HepG2 (cell line): ENCODE results near the gene SLC25A5. TPM values are rescaled to one million over a fixed set of nuclear protein-coding genes. Genes with fewer than 3 reads are reported as not detected.

Experiments
- AHDC1 ChIP-seq: sonication (generic); formaldehyde crosslinking; IDR thresholded peaks from 2 replicates; pipeline ENCODE4 v1.5.1; 2020; ENCODE audit warnings: mild to moderate bottlenecking, missing genetic modification reagents, borderline replicate concordance
- FOSL1 ChIP-seq: sonication (generic); formaldehyde crosslinking; IDR thresholded peaks from 2 replicates; pipeline ENCODE4 v1.9.0; 2021; ENCODE audit warnings: missing genetic modification reagents, borderline replicate concordance
- KLF15 ChIP-seq: sonication (generic); formaldehyde crosslinking; IDR thresholded peaks from 2 replicates; pipeline ENCODE4 v1.8.1; 2023; ENCODE audit warnings: borderline replicate concordance, mild to moderate bottlenecking, inconsistent platforms, missing genetic modification reagents, mixed read lengths
- MXI1 ChIP-seq: IDR thresholded peaks from 3 replicates; pipeline ENCODE4 v1.6.1; 2012; ENCODE audit warnings: low read depth, low read length, inconsistent platforms, borderline replicate concordance
- TFE3 ChIP-seq: IDR thresholded peaks from 2 replicates; pipeline ENCODE4 v1.6.1; 2016
- XBP1 ChIP-seq: sonication (generic); formaldehyde crosslinking; IDR thresholded peaks from 2 replicates; pipeline ENCODE4 v1.5.0; 2020; ENCODE audit warnings: missing genetic modification reagents
- ZFP91 ChIP-seq: sonication (generic); formaldehyde crosslinking; IDR thresholded peaks from 2 replicates; pipeline ENCODE4 v1.9.0; 2022; ENCODE audit warnings: missing genetic modification reagents, mild to moderate bottlenecking, borderline replicate concordance
- ZMYM3 ChIP-seq: sonication (generic); formaldehyde crosslinking; IDR thresholded peaks from 2 replicates; pipeline ENCODE4 v1.5.1; 2020; ENCODE audit warnings: mild to moderate bottlenecking, missing genetic modification reagents
- ZNF235 ChIP-seq: sonication (generic); formaldehyde crosslinking; IDR thresholded peaks from 2 replicates; pipeline ENCODE4 v1.8.1; 2023; ENCODE audit warnings: mild to moderate bottlenecking, missing genetic modification reagents, borderline replicate concordance
- ZNF891 ChIP-seq: sonication (generic); formaldehyde crosslinking; IDR thresholded peaks from 2 replicates; pipeline ENCODE4 v1.5.0; 2020; ENCODE audit warnings: mild to moderate bottlenecking, missing genetic modification reagents
- polyA plus RNA-seq, 8 experiments: library from polyadenylated mRNA; depleted of rRNA in 3 of 8; stranded (reverse) in 7 of 8; unstranded in 1 of 8; fragments of >200 nt; fragmentation: Illumina TruSeq in 4 of 8; extraction: Trizol in 4 of 8; gene quantifications; 2 replicates each; pipeline versions ENCODE4 v1.2.1 to v1.2.3, GENCODE V29; 2011 to 2016; ENCODE audit warnings: low read depth in 4 of 8, missing spikeins in 1 of 8, mixed read lengths in 1 of 8; ENCODE audit not compliant: insufficient read depth in 1 of 8
- total RNA-seq, 5 experiments: library from RNA; depleted of rRNA; stranded (reverse); fragments of >200 nt; fragmentation: Illumina TruSeq; extraction: Trizol; gene quantifications; 2 replicates each; pipeline ENCODE4 v1.2.3, GENCODE V29; 2016; ENCODE audit warnings: low read depth in 1 of 5
- TF ChIP-seq, protein P1 (sequence below): sonication (generic); formaldehyde crosslinking; IDR thresholded peaks from 2 replicates; pipeline ENCODE4 v1.4.0; 2020; ENCODE audit warnings: missing genetic modification reagents
- TF ChIP-seq, protein P2 (sequence below): sonication (generic); formaldehyde crosslinking; IDR thresholded peaks from 2 replicates; pipeline ENCODE4 v1.4.0; 2020; ENCODE audit warnings: mild to moderate bottlenecking, missing genetic modification reagents

SLC25A5 gene
- total and polyA plus RNA-seq, 2 of the 13 experiments (the other 11 are each of a cell fraction or from before 2014, with no cell fraction given) = 300 to 402 TPM

GRCh38 chrX:119495734-119496726, 27.8 kb downstream of the SLC25A5 start (continued):
- TF ChIP-seq, protein P1, sequence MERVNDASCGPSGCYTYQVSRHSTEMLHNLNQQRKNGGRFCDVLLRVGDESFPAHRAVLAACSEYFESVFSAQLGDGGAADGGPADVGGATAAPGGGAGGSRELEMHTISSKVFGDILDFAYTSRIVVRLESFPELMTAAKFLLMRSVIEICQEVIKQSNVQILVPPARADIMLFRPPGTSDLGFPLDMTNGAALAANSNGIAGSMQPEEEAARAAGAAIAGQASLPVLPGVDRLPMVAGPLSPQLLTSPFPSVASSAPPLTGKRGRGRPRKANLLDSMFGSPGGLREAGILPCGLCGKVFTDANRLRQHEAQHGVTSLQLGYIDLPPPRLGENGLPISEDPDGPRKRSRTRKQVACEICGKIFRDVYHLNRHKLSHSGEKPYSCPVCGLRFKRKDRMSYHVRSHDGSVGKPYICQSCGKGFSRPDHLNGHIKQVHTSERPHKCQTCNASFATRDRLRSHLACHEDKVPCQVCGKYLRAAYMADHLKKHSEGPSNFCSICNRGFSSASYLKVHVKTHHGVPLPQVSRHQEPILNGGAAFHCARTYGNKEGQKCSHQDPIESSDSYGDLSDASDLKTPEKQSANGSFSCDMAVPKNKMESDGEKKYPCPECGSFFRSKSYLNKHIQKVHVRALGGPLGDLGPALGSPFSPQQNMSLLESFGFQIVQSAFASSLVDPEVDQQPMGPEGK (CRISPR knock-in tag) = peak; percentile 60
- no peak for TF ChIP-seq KLF15 (CRISPR knock-in tag)
- TF ChIP-seq MXI1 = 0 out of 3 replicates have a peak, but pooled peaks have one; percentile 15
- peak; percentile 50; the same call in 1 of the 2 replicates for TF ChIP-seq ZMYM3 (CRISPR knock-in tag)
- TF ChIP-seq, protein P2, sequence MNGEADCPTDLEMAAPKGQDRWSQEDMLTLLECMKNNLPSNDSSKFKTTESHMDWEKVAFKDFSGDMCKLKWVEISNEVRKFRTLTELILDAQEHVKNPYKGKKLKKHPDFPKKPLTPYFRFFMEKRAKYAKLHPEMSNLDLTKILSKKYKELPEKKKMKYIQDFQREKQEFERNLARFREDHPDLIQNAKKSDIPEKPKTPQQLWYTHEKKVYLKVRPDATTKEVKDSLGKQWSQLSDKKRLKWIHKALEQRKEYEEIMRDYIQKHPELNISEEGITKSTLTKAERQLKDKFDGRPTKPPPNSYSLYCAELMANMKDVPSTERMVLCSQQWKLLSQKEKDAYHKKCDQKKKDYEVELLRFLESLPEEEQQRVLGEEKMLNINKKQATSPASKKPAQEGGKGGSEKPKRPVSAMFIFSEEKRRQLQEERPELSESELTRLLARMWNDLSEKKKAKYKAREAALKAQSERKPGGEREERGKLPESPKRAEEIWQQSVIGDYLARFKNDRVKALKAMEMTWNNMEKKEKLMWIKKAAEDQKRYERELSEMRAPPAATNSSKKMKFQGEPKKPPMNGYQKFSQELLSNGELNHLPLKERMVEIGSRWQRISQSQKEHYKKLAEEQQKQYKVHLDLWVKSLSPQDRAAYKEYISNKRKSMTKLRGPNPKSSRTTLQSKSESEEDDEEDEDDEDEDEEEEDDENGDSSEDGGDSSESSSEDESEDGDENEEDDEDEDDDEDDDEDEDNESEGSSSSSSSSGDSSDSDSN (CRISPR knock-in tag) = no peak
- TF ChIP-seq XBP1 = no peak
- TF ChIP-seq TFE3 (CRISPR knock-in tag) = peak; percentile 38; the same call in 1 of the 2 replicates
- no peak for TF ChIP-seq AHDC1 (CRISPR knock-in tag)
- TF ChIP-seq ZNF235 (CRISPR knock-in tag) = no peak
- no peak for TF ChIP-seq FOSL1
- no peak for TF ChIP-seq ZNF891
- peak; percentile 37; the same call in 1 of the 2 replicates for TF ChIP-seq ZFP91 (CRISPR knock-in tag)
